Endothelial cell of umbilical vein (primary cell): ENCODE data around the gene POLR2C. TPM values are rescaled to one million over a fixed set of nuclear protein-coding genes. Genes with fewer than 3 reads are reported as not detected.

Experiments
- BruUV-seq: library from RNA; stranded (reverse); fragments of 400-500 nt; replicated peaks from 2 replicates; lab custom pipeline; 2021; lab: Mats Ljungman, UMichigan
- CTCF ChIA-PET: fragments of 300-600, 350-600 bp; sonication (Branson Sonifier 250); formaldehyde crosslinking; loops from one replicate; lab custom pipeline; 2021; ENCODE audit warnings: antibody characterized with exemption, inconsistent platforms; lab: Charles Lee
- POLR2A ChIA-PET: fragments of 300-600, 350-600 bp; sonication (Branson Sonifier 250); formaldehyde crosslinking; loops from one replicate; lab custom pipeline; 2021; ENCODE audit warnings: antibody characterized with exemption, inconsistent platforms; lab: Charles Lee
- DNase-seq: peaks from one replicate; pipeline ENCODE4 v3.0.0-alpha.2; 2011; ENCODE audit warnings: low read depth, low spot score
- FAIRE-seq: peaks from 2 replicates; lab custom pipeline; 2011; peaks lifted over from hg19 to GRCh38; lab: Jason Lieb, UNC
- H2AFZ ChIP-seq: 2 replicates; pipeline ENCODE4 v1.6.0; 2012; ENCODE audit warnings: low read depth, low read length, control low read depth, inconsistent platforms
- H3K27ac ChIP-seq: 2 replicates; pipeline ENCODE4 v1.5.1; 2011; ENCODE audit warnings: low read depth, mild to moderate bottlenecking, control low read depth, low read length, moderate library complexity; ENCODE audit not compliant: insufficient read depth
- H3K27me3 ChIP-seq, 2 experiments: 2 replicates each; pipeline versions ENCODE4 v1.6.0 to v1.6.1; 2011; ENCODE audit warnings: low read length in 2 of 2, mixed read lengths in 1 of 2; ENCODE audit not compliant: control insufficient read depth in 2 of 2, insufficient read depth in 2 of 2
- H3K36me3 ChIP-seq, 2 experiments: 2 replicates in 1 of 2; 3 replicates in 1 of 2; pipeline ENCODE4 v1.5.1; 2011; ENCODE audit warnings: low read length in 2 of 2, mild to moderate bottlenecking in 1 of 2, moderate library complexity in 1 of 2; ENCODE audit not compliant: control insufficient read depth in 2 of 2, insufficient read depth in 2 of 2; ENCODE audit errors: extremely low read depth in 1 of 2
- H3K4me1 ChIP-seq: 3 replicates; pipeline ENCODE4 v1.5.1; 2011; ENCODE audit warnings: mild to moderate bottlenecking, low read length; ENCODE audit not compliant: control insufficient read depth, insufficient read depth; ENCODE audit errors: extremely low read depth
- H3K4me2 ChIP-seq: 2 replicates; pipeline ENCODE4 v1.6.1; 2011; ENCODE audit warnings: low read length, control low read depth, mixed read lengths; ENCODE audit not compliant: insufficient read depth
- H3K4me3 ChIP-seq, 3 experiments: fragments of 200-600 bp in 1 of 3; sonication (generic), shearing (Covaris generic) in 1 of 3; replicated peaks in 1 of 3; 2 replicates each; pipeline ENCODE4 v1.5.1; 2011 to 2016; ENCODE audit warnings: control low read depth in 3 of 3, low read length in 3 of 3, mild to moderate bottlenecking in 2 of 3, inconsistent platforms in 1 of 3, low read depth in 1 of 3, moderate library complexity in 1 of 3; ENCODE audit not compliant: insufficient read depth in 1 of 3
- H3K79me2 ChIP-seq: 2 replicates; pipeline ENCODE4 v1.6.0; 2012; ENCODE audit warnings: low read length, inconsistent platforms; ENCODE audit not compliant: control insufficient read depth, insufficient read depth
- H3K9ac ChIP-seq: replicated peaks from 2 replicates; pipeline ENCODE3; 2011; ENCODE audit warnings: low read length, control low read depth; ENCODE audit not compliant: insufficient read depth; ENCODE audit errors: extremely low read depth
- H3K9me1 ChIP-seq: replicated peaks from 3 replicates; pipeline ENCODE4 v1.6.0; 2011; ENCODE audit warnings: mild to moderate bottlenecking, low read length; ENCODE audit not compliant: control insufficient read depth, insufficient read depth; ENCODE audit errors: extremely low read depth
- H3K9me3 ChIP-seq: replicated peaks from 2 replicates; pipeline ENCODE4 v1.5.1; 2012; ENCODE audit warnings: low read length, inconsistent platforms; ENCODE audit not compliant: control insufficient read depth, insufficient read depth
- H4K20me1 ChIP-seq: replicated peaks from 2 replicates; pipeline ENCODE3; 2011; ENCODE audit warnings: mild to moderate bottlenecking, low read length; ENCODE audit not compliant: control insufficient read depth, insufficient read depth; ENCODE audit errors: extremely low read depth
- CTCF ChIP-seq, 2 donors: IDR thresholded peaks; 1 replicate in 1 of 2; 2 replicates in 1 of 2; pipeline ENCODE4 v1.5.1; 2011; ENCODE audit warnings: low read length in 2 of 2, mild to moderate bottlenecking in 2 of 2, moderate library complexity in 2 of 2, control low read depth in 1 of 2, inconsistent platforms in 1 of 2, low read depth in 1 of 2; ENCODE audit not compliant: insufficient read depth in 1 of 2; ENCODE audit errors: extremely low read depth in 1 of 2
- EZH2 ChIP-seq: IDR thresholded peaks from 2 replicates; pipeline ENCODE4 v1.6.1; 2012; ENCODE audit warnings: borderline replicate concordance, low read depth, mild to moderate bottlenecking, moderate library complexity, low read length, inconsistent platforms; ENCODE audit not compliant: severe bottlenecking
- FOS ChIP-seq: IDR thresholded peaks from 2 replicates; pipeline ENCODE4 v1.6.1; 2011; ENCODE audit warnings: mild to moderate bottlenecking, low read length, moderate library complexity, borderline replicate concordance; ENCODE audit not compliant: insufficient read depth
- GATA2 ChIP-seq: IDR thresholded peaks from 2 replicates; pipeline ENCODE4 v1.7.0; 2011; ENCODE audit warnings: low read depth, mild to moderate bottlenecking, moderate library complexity, mixed read lengths, low read length; ENCODE audit not compliant: insufficient read length, insufficient read depth
- JUN ChIP-seq: IDR thresholded peaks from 2 replicates; pipeline ENCODE4 v1.6.1; 2011; ENCODE audit warnings: borderline replicate concordance, low read depth; ENCODE audit not compliant: insufficient read length, insufficient read depth
- MAX ChIP-seq: IDR thresholded peaks from 2 replicates; pipeline ENCODE4 v1.6.1; 2011; ENCODE audit not compliant: insufficient read depth, insufficient read length
- MYC ChIP-seq: IDR thresholded peaks from one replicate; pipeline ENCODE4 v1.6.1; 2011; ENCODE audit warnings: mild to moderate bottlenecking, low read depth, low read length
- POLR2A ChIP-seq: IDR thresholded peaks from 2 replicates; pipeline ENCODE4 v1.6.1; 2012; ENCODE audit warnings: low read depth, mild to moderate bottlenecking, control low read depth, low read length
- POLR2AphosphoS5 ChIP-seq: IDR thresholded peaks from 2 replicates; pipeline ENCODE4 v1.6.1; 2012; ENCODE audit warnings: low read depth, mild to moderate bottlenecking, control low read depth, low read length, moderate library complexity; ENCODE audit not compliant: insufficient read depth
- dilution Hi-C: fragments of 300-500 bp; cut with MboI; formaldehyde crosslinking; loops from one replicate; pipeline ENCODE4 v1.15.0; 2019; ENCODE audit warnings: low sequenced_read_pairs; ENCODE audit not compliant: extremely low pct_ligation_motif_present
- intact Hi-C: fragments of 100-400 bp; cut with micrococcal nuclease; formaldehyde crosslinking; loops from one replicate; pipeline ENCODE4 v1.10.0; 2022
- polyA plus RNA-seq, 4 experiments: library from polyadenylated mRNA; depleted of rRNA in 3 of 4; stranded (reverse) in 3 of 4; unstranded in 1 of 4; fragments of >200 nt; gene quantifications; 2 replicates each; pipeline versions ENCODE4 v1.2.1 to v1.2.3, GENCODE V29; 2011 to 2012; ENCODE audit warnings: missing spikeins in 1 of 4
- total RNA-seq: library from RNA; stranded (reverse); gene quantifications from 2 replicates; pipeline ENCODE4 v1.2.3, GENCODE V29; 2021

POLR2C gene
- total and polyA plus RNA-seq, 2 donors (not counting 3 experiments of a cell fraction or from before 2014, with no cell fraction given): 65.2 to 129 TPM

- no peak overlapping the region for H3K9ac ChIP-seq
- peaks cover 0 to 11% of the 10 kb centered on the region in 2 experiments for H3K27me3 ChIP-seq
- peaks cover 6% of the 10 kb centered on the region for H3K4me1 ChIP-seq
- dilution Hi-C loops: no loop called here
- no peak overlapping the region for H3K4me2 ChIP-seq
- H3K27ac ChIP-seq: no peak overlapping the region
- no peak overlapping the region for H3K4me3 ChIP-seq
- ChIA-PET CTCF (interaction anchor here (1.6 to 5.3 kb wide), 2 partner anchors 33 to 54 kb away, joined by 3 to 27 read pairs; no protein-coding TSS in a partner anchor), POLR2A (no interaction called here)
- DNase-seq (no peak), FAIRE-seq (no peak)
- H4K20me1 ChIP-seq: no peaks in the 10 kb centered on the region
- intact Hi-C loops: loop anchor here (2.0 kb wide), 1 partner anchor 48 kb away; no protein-coding TSS in a partner anchor
- H3K79me2 ChIP-seq: no peaks in the 10 kb centered on the region
- H3K9me3 ChIP-seq: no peaks in the 10 kb centered on the region
- no peak for TF ChIP-seq EZH2
- TF ChIP-seq FOS: no peak
- TF ChIP-seq CTCF (IDR thresholded peaks at IDR 0.05; ENCODE audit: extremely low read depth in 1 of 2, insufficient read depth in 1 of 2, low read depth in 1 of 2, low read length in 2 of 2): no peak
- TF ChIP-seq POLR2A: no peak
- TF ChIP-seq JUN: no peak
- TF ChIP-seq MAX: no peak
- TF ChIP-seq GATA2: no peak
- TF ChIP-seq MYC: no peak
- no peak for TF ChIP-seq POLR2AphosphoS5
- H3K9me1 ChIP-seq: no peaks in the 10 kb centered on the region
- no TSS peak for BruUV-seq
- H2AFZ ChIP-seq: peak overlapping the region; percentile 99
- no peaks in the 10 kb centered on the region for H3K36me3 ChIP-seq
Observed at GRCh38 chr16:57486858-57487834, 24.7 kb downstream of the POLR2C start.
